ENCODE results near the gene GALP.
A peak's percentile ranks its signal among the peaks of the same experiment; 100 is the strongest.
"Not testable (repeated sequence)": the region's sequence is repeated elsewhere in the genome, so short reads cannot be mapped to it uniquely, and the experiment has no call there.

The GALP gene

GRCh38 chr19:56193981-56194640 lies 18.3 kb downstream of the GALP start:
- DNase-seq = no peak

- DNase-seq = not testable (repeated sequence)
These were observed 21.8 kb downstream of the GALP start, which contains the start of gene ZSCAN5B for GRCh38 chr19:56197646-56198045. ZSCAN5B (minus strand) TSS chr19:56197783; CDS start chr19:56193052, 4,731 bp downstream.

GRCh38 chr19:56199687-56200086 lies 23.9 kb downstream of the GALP start:
- no peak for DNase-seq

- no peak for DNase-seq
These were observed 26.2 kb downstream of the GALP start, which contains the start of gene ZSCAN5C for GRCh38 chr19:56201973-56202372. ZSCAN5C (plus strand) TSS chr19:56202273; CDS start chr19:56205914, 3,641 bp downstream.

- DNase-seq = not testable (repeated sequence)
These were observed 31.8 kb downstream of the GALP start for GRCh38 chr19:56207581-56207980.

GRCh38 chr19:56209091-56209490 lies 33.3 kb downstream of the GALP start:
- no peak for DNase-seq

GRCh38 chr19:56210036-56210435 lies 34.2 kb downstream of the GALP start:
- DNase-seq = not testable (repeated sequence)

GRCh38 chr19:56211718-56212117 lies 35.9 kb downstream of the GALP start:
- no peak for DNase-seq

- DNase-seq = peak; percentile 20 to 24
These were observed 41.5 kb downstream of the GALP start for GRCh38 chr19:56217039-56217949.

- DNase-seq = no peak
These were observed 43.2 kb downstream of the GALP start for GRCh38 chr19:56218961-56219360.

- not testable (repeated sequence) for DNase-seq
These were observed 45.6 kb downstream of the GALP start for GRCh38 chr19:56221442-56221841.

GRCh38 chr19:56221851-56222250 lies 46.0 kb downstream of the GALP start:
- DNase-seq = no peak

GRCh38 chr19:56222901-56223300 lies 47.1 kb downstream of the GALP start:
- DNase-seq = no peak

- DNase-seq = no peak
These were observed 47.7 kb downstream of the GALP start for GRCh38 chr19:56223481-56223880.
